Thyroid gland (tissue), 4 donors: Measurements from ENCODE around the gene ESPNL.

Source experiments
- CTCF ChIP-seq, 6 experiments: fragments of 200-600 bp in 3 of 6; fragments of 450-650 bp in 3 of 6; sonication (generic) in 3 of 6; IDR thresholded peaks; one replicate each; pipeline ENCODE4 v1.5.1; 2016 to 2019; ENCODE audit warnings: antibody characterized with exemption in 6 of 6, mild to moderate bottlenecking in 2 of 6, inconsistent platforms in 1 of 6, moderate library complexity in 1 of 6
- POLR2A ChIP-seq, 2 donors: fragments of 450-650 bp; IDR thresholded peaks; one replicate each; pipeline ENCODE4 v1.6.1; 2017; ENCODE audit warnings: antibody characterized with exemption in 2 of 2, mild to moderate bottlenecking in 2 of 2, moderate library complexity in 1 of 2

GRCh38 chr2:238172439-238172838 is 72.3 kb downstream of the ESPNL start:
- TF ChIP-seq CTCF (IDR thresholded peaks at IDR 0.05) (no peak), POLR2A (IDR thresholded peaks at IDR 0.05) (no peak)
